HepG2 (cell line): ENCODE measurements around the gene CCZ1B. TPM values are rescaled to one million over a fixed set of nuclear protein-coding genes. Genes with fewer than 3 reads are reported as not detected.
"Not testable (repeated sequence)": the region's sequence is repeated elsewhere in the genome, so short reads cannot be mapped to it uniquely, and the experiment has no call there.

Experiments
- ATAC-seq: fragments of 200-7000 bp; cut with Tn5 transposase; 3 replicates; pipeline ENCODE4 v1.9.1; 2020; ENCODE audit warnings: mild to moderate bottlenecking, moderate library complexity
- BruUV-seq: library from RNA; stranded (reverse); fragments of 400-500 nt; replicated peaks from 2 replicates; lab custom pipeline; 2021; lab: Mats Ljungman, UMichigan
- CTCF ChIA-PET: fragments of 300-600 bp; formaldehyde crosslinking; extraction: SDS; loops from one replicate; lab custom pipeline; 2021; ENCODE audit warnings: low total read pairs, inconsistent platforms, low intra/inter-chr PET ratio; lab: Yijun Ruan, JAX
- POLR2A ChIA-PET: fragments of 350-600 bp; sonication (Branson Sonifier 250); formaldehyde crosslinking; loops from one replicate; lab custom pipeline; 2020; ENCODE audit warnings: antibody characterized with exemption, inconsistent platforms; lab: Yijun Ruan, JAX
- DNase-seq: peaks from one replicate; pipeline ENCODE4 v3.0.0-alpha.2; 2015; ENCODE audit warnings: low spot score
- FAIRE-seq: peaks from 3 replicates; lab custom pipeline; 2011; peaks lifted over from hg19 to GRCh38; lab: Jason Lieb, UNC
- H2AFZ ChIP-seq: one replicate; pipeline ENCODE4 v1.6.1; 2011; ENCODE audit warnings: low read length, inconsistent platforms
- H3K27ac ChIP-seq: fragments of 300-600 bp; 3 replicates; pipeline ENCODE4 v1.8.0; 2011; ENCODE audit warnings: mixed run types, mild to moderate bottlenecking, mixed read lengths, low read length, inconsistent platforms; ENCODE audit not compliant: insufficient read depth; ENCODE audit errors: extremely low read length
- H3K27me3 ChIP-seq, 2 experiments: fragments of 200-600 bp in 1 of 2; 2 replicates in 1 of 2; 3 replicates in 1 of 2; pipeline versions ENCODE4 v1.6.0 to v1.8.0; 2011; ENCODE audit warnings: low read length in 2 of 2, mild to moderate bottlenecking in 2 of 2, moderate library complexity in 2 of 2, inconsistent platforms in 1 of 2; ENCODE audit not compliant: insufficient read depth in 2 of 2, control insufficient read depth in 1 of 2
- H3K36me3 ChIP-seq, 2 experiments: fragments of 200-600 bp in 1 of 2; replicated peaks in 1 of 2; 2 replicates in 1 of 2; 3 replicates in 1 of 2; pipeline versions ENCODE4 v1.5.1 to v1.8.0; 2011; ENCODE audit warnings: low read length in 2 of 2, inconsistent platforms in 1 of 2; ENCODE audit not compliant: insufficient read depth in 2 of 2, control insufficient read depth in 1 of 2
- H3K4me1 ChIP-seq: 2 replicates; pipeline ENCODE4 v1.5.1; 2012; ENCODE audit warnings: low read length, inconsistent platforms; ENCODE audit not compliant: insufficient read depth
- H3K4me2 ChIP-seq: 2 replicates; pipeline ENCODE4 v1.6.0; 2011; ENCODE audit warnings: low read depth, low read length, inconsistent platforms
- H3K4me3 ChIP-seq, 3 experiments: fragments of 200-600 bp in 1 of 3; sonication (generic), shearing (Covaris generic) in 1 of 3; replicated peaks in 1 of 3; 2 replicates each; pipeline ENCODE4 v1.5.1; 2011 to 2016; ENCODE audit warnings: low read length in 3 of 3, inconsistent platforms in 2 of 3, low read depth in 2 of 3, mild to moderate bottlenecking in 2 of 3, control low read depth in 1 of 3, mixed read lengths in 1 of 3; ENCODE audit not compliant: insufficient read depth in 1 of 3
- H3K79me2 ChIP-seq: one replicate; pipeline ENCODE4 v1.6.1; 2011; ENCODE audit warnings: low read length, inconsistent platforms; ENCODE audit not compliant: insufficient read depth
- H3K9ac ChIP-seq: 2 replicates; pipeline ENCODE4 v1.6.0; 2011; ENCODE audit warnings: mild to moderate bottlenecking, low read depth, low read length, inconsistent platforms; ENCODE audit not compliant: insufficient read depth
- H3K9me3 ChIP-seq: 2 replicates; pipeline ENCODE4 v1.5.1; 2012; ENCODE audit warnings: mild to moderate bottlenecking, low read length
- H4K20me1 ChIP-seq: 2 replicates; pipeline ENCODE4 v1.6.0; 2011; ENCODE audit warnings: inconsistent platforms, mild to moderate bottlenecking, low read length, moderate library complexity; ENCODE audit not compliant: insufficient read depth
- ASH2L ChIP-seq: fragments of 300-600, 200-600 bp; sonication (generic); IDR thresholded peaks from 2 replicates; pipeline ENCODE4 v1.7.0; 2017; ENCODE audit warnings: low read depth, mild to moderate bottlenecking, moderate library complexity, mixed read lengths, low read length; ENCODE audit not compliant: insufficient read length
- GATAD2A ChIP-seq: IDR thresholded peaks from 2 replicates; pipeline ENCODE4 v1.6.1; 2016
- HNF4A ChIP-seq: sonication (generic); formaldehyde crosslinking; IDR thresholded peaks from 2 replicates; pipeline ENCODE4 v1.4.0; 2020; ENCODE audit warnings: missing genetic modification reagents
- HNF4G ChIP-seq, 2 experiments: sonication (generic) in 1 of 2; formaldehyde crosslinking in 1 of 2; IDR thresholded peaks; 2 replicates each; pipeline versions ENCODE4 v1.4.0 to v1.6.1; 2011 to 2020; ENCODE audit warnings: borderline replicate concordance in 2 of 2, low read depth in 2 of 2, mild to moderate bottlenecking in 2 of 2, low read length in 1 of 2, missing genetic modification reagents in 1 of 2, moderate library complexity in 1 of 2
- KDM6A ChIP-seq: IDR thresholded peaks from 2 replicates; pipeline ENCODE4 v1.6.1; 2016; ENCODE audit warnings: low read depth
- PATZ1 ChIP-seq: sonication (generic); formaldehyde crosslinking; IDR thresholded peaks from 2 replicates; pipeline ENCODE4 v1.4.0; 2020; ENCODE audit warnings: missing genetic modification reagents
- PHF8 ChIP-seq: sonication (generic); formaldehyde crosslinking; IDR thresholded peaks from 2 replicates; pipeline ENCODE4 v1.5.0; 2020; ENCODE audit warnings: missing genetic modification reagents
- SAP130 ChIP-seq: IDR thresholded peaks from 2 replicates; pipeline ENCODE4 v1.6.1; 2016; ENCODE audit warnings: low read depth
- WIZ ChIP-seq: sonication (generic); formaldehyde crosslinking; IDR thresholded peaks from 2 replicates; pipeline ENCODE4 v1.5.1; 2020; ENCODE audit warnings: mild to moderate bottlenecking, missing genetic modification reagents
- YY1 ChIP-seq: IDR thresholded peaks from 2 replicates; pipeline ENCODE4 v1.6.1; 2011; ENCODE audit warnings: low read length, low read depth, moderate library complexity, mild to moderate bottlenecking; ENCODE audit not compliant: insufficient read depth, insufficient replicate concordance
- ZFX ChIP-seq: sonication (generic); formaldehyde crosslinking; IDR thresholded peaks from 2 replicates; pipeline ENCODE4 v1.4.0; 2020; ENCODE audit warnings: mild to moderate bottlenecking, low read depth, missing genetic modification reagents, moderate library complexity
- ZFY ChIP-seq: sonication (generic); formaldehyde crosslinking; IDR thresholded peaks from 2 replicates; pipeline ENCODE4 v1.4.0; 2020; ENCODE audit warnings: missing genetic modification reagents
- ZMYM4 ChIP-seq: sonication (generic); formaldehyde crosslinking; IDR thresholded peaks from 2 replicates; pipeline ENCODE4 v1.8.1; 2023; ENCODE audit warnings: mild to moderate bottlenecking, missing genetic modification reagents
- ZNF335 ChIP-seq: sonication (generic); formaldehyde crosslinking; IDR thresholded peaks from 2 replicates; pipeline ENCODE4 v1.4.0; 2020; ENCODE audit warnings: missing genetic modification reagents
- ZNF501 ChIP-seq: sonication (generic); formaldehyde crosslinking; IDR thresholded peaks from 2 replicates; pipeline ENCODE4 v1.5.1; 2020; ENCODE audit warnings: mild to moderate bottlenecking, moderate library complexity, missing genetic modification reagents
- ZNF644 ChIP-seq: IDR thresholded peaks from 2 replicates; pipeline ENCODE4 v1.6.1; 2016; ENCODE audit warnings: low read depth
- WGBS: methylation state at CpG from one replicate; pipeline ENCODE4 v1.1.6; 2017; ENCODE audit warnings: low lambda C conversion rate; 5-methylcytosine and 5-hydroxymethylcytosine counted together
- in situ Hi-C: cut with HindIII; loops from 2 replicates; pipeline ENCODE4 v1.10.0; 2017; ENCODE audit warnings: low pct_unique_long_range_greater_than_20kb; ENCODE audit not compliant: extremely low pct_ligation_motif_present
- intact Hi-C: fragments of 100-400 bp; cut with micrococcal nuclease; formaldehyde crosslinking; loops from one replicate; pipeline ENCODE4 v1.10.0; 2022; ENCODE audit not compliant: unreplicated experiment
- polyA plus RNA-seq, 8 experiments: library from polyadenylated mRNA; depleted of rRNA in 3 of 8; stranded (reverse) in 7 of 8; unstranded in 1 of 8; fragments of >200 nt; fragmentation: Illumina TruSeq in 4 of 8; extraction: Trizol in 4 of 8; gene quantifications; 2 replicates each; pipeline versions ENCODE4 v1.2.1 to v1.2.3, GENCODE V29; 2011 to 2016; ENCODE audit warnings: low read depth in 4 of 8, missing spikeins in 1 of 8, mixed read lengths in 1 of 8; ENCODE audit not compliant: insufficient read depth in 1 of 8
- total RNA-seq, 5 experiments: library from RNA; depleted of rRNA; stranded (reverse); fragments of >200 nt; fragmentation: Illumina TruSeq; extraction: Trizol; gene quantifications; 2 replicates each; pipeline ENCODE4 v1.2.3, GENCODE V29; 2016; ENCODE audit warnings: low read depth in 1 of 5
- TF ChIP-seq, protein P1 (sequence below): sonication (generic); formaldehyde crosslinking; conservative IDR thresholded peaks from 2 replicates; pipeline ENCODE4 v1.4.0; 2020; ENCODE audit warnings: mild to moderate bottlenecking, missing genetic modification reagents, moderate library complexity
- TF ChIP-seq, protein P2 (sequence below): sonication (generic); formaldehyde crosslinking; conservative IDR thresholded peaks from 2 replicates; pipeline ENCODE4 v1.8.1; 2023; ENCODE audit warnings: missing genetic modification reagents

Gene CCZ1B
- total and polyA plus RNA-seq, 2 of the 13 experiments (the other 11 are each of a cell fraction or from before 2014, with no cell fraction given) = 24.4 to 50.0 TPM

- H3K36me3 ChIP-seq, H2AFZ ChIP-seq, POLR2A ChIA-PET, H3K79me2 ChIP-seq, intact Hi-C loops, H3K27me3 ChIP-seq, in situ Hi-C loops, ATAC-seq, H3K9me3 ChIP-seq, BruUV-seq, CTCF ChIA-PET, FAIRE-seq, H3K27ac ChIP-seq, H4K20me1 ChIP-seq: not testable (repeated sequence)
- Histone ChIP-seq H3K4me3 (peak overlapping the region in 1 of 3 experiments; percentile 40; a peak in 2 of 6 replicates), H3K9ac (peak overlapping the region; percentile 39), H3K4me2 (peak overlapping the region; percentile 72), H3K4me1 (peaks cover 36% of the 10 kb centered on the region)
- DNase-seq = peak; percentile 30
- WGBS = 8% methylated on average over 6 of the region's 6 CpGs
- TF ChIP-seq ASH2L = peak; percentile 42
- TF ChIP-seq PATZ1 (CRISPR knock-in tag) = 0 out of 2 replicates have a peak, but pooled peaks have one; percentile 16
- peak; percentile 28; the same call in 1 of the 2 replicates for TF ChIP-seq PHF8 (CRISPR knock-in tag)
- TF ChIP-seq SAP130 (CRISPR knock-in tag) = 0 out of 2 replicates have a peak, but pooled peaks have one; percentile 16
- peak; percentile 66 for TF ChIP-seq YY1
- TF ChIP-seq ZNF644 = 0 out of 2 replicates have a peak, but pooled peaks have one; percentile 19
- TF ChIP-seq, protein P1, sequence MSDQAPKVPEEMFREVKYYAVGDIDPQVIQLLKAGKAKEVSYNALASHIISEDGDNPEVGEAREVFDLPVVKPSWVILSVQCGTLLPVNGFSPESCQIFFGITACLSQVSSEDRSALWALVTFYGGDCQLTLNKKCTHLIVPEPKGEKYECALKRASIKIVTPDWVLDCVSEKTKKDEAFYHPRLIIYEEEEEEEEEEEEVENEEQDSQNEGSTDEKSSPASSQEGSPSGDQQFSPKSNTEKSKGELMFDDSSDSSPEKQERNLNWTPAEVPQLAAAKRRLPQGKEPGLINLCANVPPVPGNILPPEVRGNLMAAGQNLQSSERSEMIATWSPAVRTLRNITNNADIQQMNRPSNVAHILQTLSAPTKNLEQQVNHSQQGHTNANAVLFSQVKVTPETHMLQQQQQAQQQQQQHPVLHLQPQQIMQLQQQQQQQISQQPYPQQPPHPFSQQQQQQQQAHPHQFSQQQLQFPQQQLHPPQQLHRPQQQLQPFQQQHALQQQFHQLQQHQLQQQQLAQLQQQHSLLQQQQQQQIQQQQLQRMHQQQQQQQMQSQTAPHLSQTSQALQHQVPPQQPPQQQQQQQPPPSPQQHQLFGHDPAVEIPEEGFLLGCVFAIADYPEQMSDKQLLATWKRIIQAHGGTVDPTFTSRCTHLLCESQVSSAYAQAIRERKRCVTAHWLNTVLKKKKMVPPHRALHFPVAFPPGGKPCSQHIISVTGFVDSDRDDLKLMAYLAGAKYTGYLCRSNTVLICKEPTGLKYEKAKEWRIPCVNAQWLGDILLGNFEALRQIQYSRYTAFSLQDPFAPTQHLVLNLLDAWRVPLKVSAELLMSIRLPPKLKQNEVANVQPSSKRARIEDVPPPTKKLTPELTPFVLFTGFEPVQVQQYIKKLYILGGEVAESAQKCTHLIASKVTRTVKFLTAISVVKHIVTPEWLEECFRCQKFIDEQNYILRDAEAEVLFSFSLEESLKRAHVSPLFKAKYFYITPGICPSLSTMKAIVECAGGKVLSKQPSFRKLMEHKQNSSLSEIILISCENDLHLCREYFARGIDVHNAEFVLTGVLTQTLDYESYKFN = peak; percentile 59
- TF ChIP-seq ZNF501 (CRISPR knock-in tag) = peak; percentile 46; the same call in 1 of the 2 replicates
- 0 out of 2 replicates have a peak, but pooled peaks have one; percentile 4 for TF ChIP-seq GATAD2A (CRISPR knock-in tag)
- TF ChIP-seq, protein P2, sequence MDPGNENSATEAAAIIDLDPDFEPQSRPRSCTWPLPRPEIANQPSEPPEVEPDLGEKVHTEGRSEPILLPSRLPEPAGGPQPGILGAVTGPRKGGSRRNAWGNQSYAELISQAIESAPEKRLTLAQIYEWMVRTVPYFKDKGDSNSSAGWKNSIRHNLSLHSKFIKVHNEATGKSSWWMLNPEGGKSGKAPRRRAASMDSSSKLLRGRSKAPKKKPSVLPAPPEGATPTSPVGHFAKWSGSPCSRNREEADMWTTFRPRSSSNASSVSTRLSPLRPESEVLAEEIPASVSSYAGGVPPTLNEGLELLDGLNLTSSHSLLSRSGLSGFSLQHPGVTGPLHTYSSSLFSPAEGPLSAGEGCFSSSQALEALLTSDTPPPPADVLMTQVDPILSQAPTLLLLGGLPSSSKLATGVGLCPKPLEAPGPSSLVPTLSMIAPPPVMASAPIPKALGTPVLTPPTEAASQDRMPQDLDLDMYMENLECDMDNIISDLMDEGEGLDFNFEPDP (CRISPR knock-in tag) = 0 out of 2 replicates have a peak, but pooled peaks have one; percentile 68
- peak; percentile 50 for TF ChIP-seq HNF4G (IDR thresholded peaks at IDR 0.05; ENCODE audit: borderline replicate concordance, low read depth, low read length)
- TF ChIP-seq HNF4G (CRISPR knock-in tag; IDR thresholded peaks at IDR 0.05; ENCODE audit: borderline replicate concordance, low read depth) = peak; percentile 44; the same call in 1 of the 2 replicates
- TF ChIP-seq HNF4A (CRISPR knock-in tag) = peak; percentile 76
- TF ChIP-seq KDM6A (CRISPR knock-in tag) = 0 out of 2 replicates have a peak, but pooled peaks have one; percentile 57
- TF ChIP-seq ZFY (CRISPR knock-in tag) = peak; percentile 68
- TF ChIP-seq ZFX (CRISPR knock-in tag) = peak; percentile 61
- 0 out of 2 replicates have a peak, but pooled peaks have one; percentile 7 for TF ChIP-seq WIZ (CRISPR knock-in tag)
- TF ChIP-seq ZNF335 = peak; percentile 37; the same call in 1 of the 2 replicates
- peak; percentile 47; the same call in 1 of the 2 replicates for TF ChIP-seq ZMYM4
Measured at GRCh38 chr7:6843654-6844053, 17.6 kb upstream of the CCZ1B start.
